ENCODE data around the gene HINT2.

Gene HINT2

GRCh38 chr9:35813434-35814105 lies 1.3 kb downstream of the HINT2 start:
- Histone ChIP-seq H3K36me3 (ENCODE audit: control insufficient read depth, insufficient read depth, low read length) (no peaks in the 10 kb centered on the region), H3K9ac (no peak overlapping the region), H3K4me2 (ENCODE audit: low read length) (peak overlapping the region; percentile 94), H2AFZ (no peak overlapping the region), H3K4me3 (ENCODE audit: low read depth, low read length) (peak overlapping the region; percentile 97), H3K27me3 (ENCODE audit: control insufficient read depth, insufficient read depth, low read length) (no peaks in the 10 kb centered on the region), H3K9me3 (ENCODE audit: control insufficient read depth, low read length) (no peaks in the 10 kb centered on the region), H3K79me2 (no peaks in the 10 kb centered on the region), H3K4me1 (peaks cover 17% of the 10 kb centered on the region), H3K27ac (peak overlapping the region; percentile 97)
- TF ChIP-seq CTCF (IDR thresholded peaks at IDR 0.05): peak; percentile 6

GRCh38 chr9:35812025-35812602 lies 2.7 kb downstream of the HINT2 start, which contains the start of gene SPAG8:
Gene SPAG8, minus strand, starts transcription at chr9:35812262. Its CDS starts 115 bp downstream, at chr9:35812147.
- H3K4me3 ChIP-seq (ENCODE audit: low read depth, low read length): peak within 1 kb of the TSS; percentile 54
- H2AFZ ChIP-seq: peak within 1 kb of the TSS; percentile 79
- H3K27me3 ChIP-seq (ENCODE audit: control insufficient read depth, insufficient read depth, low read length): no peaks in the 10 kb centered on the region
- H3K27ac ChIP-seq: peak within 1 kb of the TSS; percentile 48
- H3K9me3 ChIP-seq (ENCODE audit: control insufficient read depth, low read length): no peaks in the 10 kb centered on the region
- TF ChIP-seq CTCF (IDR thresholded peaks at IDR 0.05): no peak
- no peak within 1 kb of the TSS for H3K9ac ChIP-seq
- peaks cover 17% of the 10 kb centered on the region for H3K4me1 ChIP-seq
- H3K4me2 ChIP-seq (ENCODE audit: low read length): peak within 1 kb of the TSS; percentile 63
- no peaks in the 10 kb centered on the region for H3K79me2 ChIP-seq
- no peaks in the 10 kb centered on the region for H3K36me3 ChIP-seq (ENCODE audit: control insufficient read depth, insufficient read depth, low read length)

GRCh38 chr9:35811381-35812024 lies 3.3 kb downstream of the HINT2 start:
- no peaks in the 10 kb centered on the region for H3K27me3 ChIP-seq (ENCODE audit: control insufficient read depth, insufficient read depth, low read length)
- no peaks in the 10 kb centered on the region for H3K9me3 ChIP-seq (ENCODE audit: control insufficient read depth, low read length)
- H3K4me3 ChIP-seq (ENCODE audit: low read depth, low read length): peak overlapping the region; percentile 54
- TF ChIP-seq CTCF (IDR thresholded peaks at IDR 0.05): no peak
- H3K27ac ChIP-seq: peak overlapping the region; percentile 48
- no peak overlapping the region for H3K9ac ChIP-seq
- H3K4me1 ChIP-seq: peaks cover 17% of the 10 kb centered on the region
- no peaks in the 10 kb centered on the region for H3K36me3 ChIP-seq (ENCODE audit: control insufficient read depth, insufficient read depth, low read length)
- no peaks in the 10 kb centered on the region for H3K79me2 ChIP-seq
- H2AFZ ChIP-seq: peak overlapping the region; percentile 79
- peak overlapping the region; percentile 63 for H3K4me2 ChIP-seq (ENCODE audit: low read length)

- Histone ChIP-seq H3K79me2 (no peaks in the 10 kb centered on the region), H3K4me3 (ENCODE audit: low read depth, low read length) (no peak overlapping the region)
- no peak for TF ChIP-seq CTCF (IDR thresholded peaks at IDR 0.05)
Measured at GRCh38 chr9:35810122-35810521, 4.7 kb downstream of the HINT2 start.

More at GRCh38 chr9:35810122-35810521, 4.7 kb downstream of the HINT2 start:
- H3K36me3 ChIP-seq (ENCODE audit: control insufficient read depth, insufficient read depth, low read length): no peaks in the 10 kb centered on the region
- no peak overlapping the region for H2AFZ ChIP-seq
- peaks cover 17% of the 10 kb centered on the region for H3K4me1 ChIP-seq
- H3K27ac ChIP-seq: no peak overlapping the region
- H3K9me3 ChIP-seq (ENCODE audit: control insufficient read depth, low read length): no peaks in the 10 kb centered on the region
- H3K9ac ChIP-seq: no peak overlapping the region
- no peaks in the 10 kb centered on the region for H3K27me3 ChIP-seq (ENCODE audit: control insufficient read depth, insufficient read depth, low read length)
- no peak overlapping the region for H3K4me2 ChIP-seq (ENCODE audit: low read length)
